Forelimb muscle (tissue), 1 donor: ENCODE data around the gene NCSTN. TPM values are rescaled to one million over a fixed set of nuclear protein-coding genes. Genes with fewer than 3 reads are reported as not detected.
"Not testable (repeated sequence)": the region's sequence is repeated elsewhere in the genome, so short reads cannot be mapped to it uniquely, and the experiment has no call there.

Source experiments
- DNase-seq: peaks from one replicate; pipeline ENCODE4 v3.0.0-alpha.2; 2013; ENCODE audit warnings: low read depth
- polyA plus RNA-seq: library from polyadenylated mRNA; unstranded; fragments of 120-200 nt; gene quantifications from one replicate; pipeline ENCODE4 v1.2.1, GENCODE V29; 2013; ENCODE audit not compliant: insufficient read length

The NCSTN gene
- polyA plus RNA-seq, 1 donor, result 95.4 TPM

DNA sequence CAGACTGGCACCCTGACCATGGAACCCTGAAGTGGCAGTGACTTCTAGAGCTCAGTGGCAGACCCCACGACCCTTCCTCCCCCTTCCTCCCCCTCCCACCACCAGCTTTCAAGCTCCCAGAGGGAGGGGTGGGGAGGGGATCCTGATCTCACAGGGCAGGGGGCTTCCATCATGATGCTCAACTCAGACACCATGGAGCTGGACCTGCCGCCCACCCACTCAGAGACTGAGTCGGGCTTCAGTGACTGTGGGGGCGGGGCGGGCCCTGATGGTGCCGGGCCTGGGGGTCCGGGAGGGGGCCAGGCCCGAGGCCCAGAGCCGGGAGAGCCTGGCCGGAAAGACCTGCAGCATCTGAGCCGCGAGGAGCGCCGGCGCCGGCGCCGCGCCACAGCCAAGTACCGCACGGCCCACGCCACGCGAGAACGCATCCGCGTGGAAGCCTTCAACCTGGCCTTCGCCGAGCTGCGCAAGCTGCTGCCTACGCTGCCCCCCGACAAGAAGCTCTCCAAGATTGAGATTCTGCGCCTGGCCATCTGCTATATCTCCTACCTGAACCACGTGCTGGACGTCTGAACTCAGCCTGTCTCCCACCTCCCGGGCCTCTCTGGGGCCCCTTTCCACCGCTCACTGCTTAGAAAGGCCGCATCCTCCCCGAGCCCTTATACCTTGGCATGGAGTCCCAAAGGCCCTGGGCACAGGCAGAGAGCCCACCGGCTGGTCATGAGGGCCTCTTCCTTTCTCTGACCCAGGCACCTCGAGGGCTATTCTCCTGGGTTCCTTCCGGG lies 27.6 kb downstream of the NCSTN start:
- no peak for DNase-seq

DNA sequence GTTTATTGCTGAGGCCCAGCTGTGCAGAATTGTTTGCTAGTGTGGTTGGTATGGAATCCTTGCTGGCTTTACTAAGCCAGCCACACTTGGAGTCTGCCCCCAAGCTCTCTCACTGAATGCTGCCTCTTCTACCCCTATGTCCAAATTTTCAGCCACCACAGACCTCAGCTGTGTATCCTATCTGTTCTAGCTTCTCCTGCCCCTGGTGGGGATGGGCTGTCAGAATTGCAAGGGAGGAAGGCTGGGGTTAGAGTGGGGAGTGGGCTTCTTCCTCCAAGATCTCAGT lies 28.1 kb downstream of the NCSTN start:
- DNase-seq, result no peak

DNA sequence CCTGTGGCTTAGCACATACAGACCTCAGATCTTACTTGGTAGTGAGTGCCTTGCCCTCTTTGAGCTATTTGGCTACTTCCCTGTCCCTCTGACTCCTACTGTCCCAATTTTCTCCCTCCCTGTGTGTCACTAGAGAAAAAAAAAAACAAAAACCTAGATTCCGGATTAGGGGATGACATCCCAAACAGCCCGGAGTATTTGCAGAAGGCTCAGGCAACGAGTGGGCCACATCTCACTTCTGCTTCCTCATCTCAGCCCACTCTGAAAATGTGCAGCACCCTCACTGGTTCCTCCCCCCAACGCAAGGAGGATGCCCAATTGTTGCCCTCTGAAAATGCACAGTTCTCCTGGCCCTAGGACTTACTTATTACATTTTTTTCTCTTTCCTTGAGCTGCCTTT lies 28.6 kb downstream of the NCSTN start:
- no peak for DNase-seq

DNA sequence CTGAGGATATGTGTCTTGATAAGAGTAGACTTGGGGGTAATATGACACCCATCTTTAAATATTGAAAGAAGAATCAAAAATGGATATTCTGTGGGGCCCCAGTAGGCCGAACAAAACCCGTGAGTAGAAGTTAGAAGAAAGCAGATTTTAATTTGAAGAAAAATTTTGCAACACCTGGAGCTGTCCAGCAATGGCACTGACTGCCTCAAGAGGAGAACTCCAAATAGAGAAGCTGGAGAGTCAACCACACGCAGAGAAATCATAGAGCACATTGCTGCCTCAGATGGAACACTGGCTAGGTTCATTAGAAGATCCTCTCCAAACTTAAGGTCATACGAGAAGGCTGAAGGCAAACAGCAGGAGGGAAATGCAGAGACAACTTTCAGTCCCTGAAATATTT lies 30.5 kb downstream of the NCSTN start:
- no peak for DNase-seq

DNA sequence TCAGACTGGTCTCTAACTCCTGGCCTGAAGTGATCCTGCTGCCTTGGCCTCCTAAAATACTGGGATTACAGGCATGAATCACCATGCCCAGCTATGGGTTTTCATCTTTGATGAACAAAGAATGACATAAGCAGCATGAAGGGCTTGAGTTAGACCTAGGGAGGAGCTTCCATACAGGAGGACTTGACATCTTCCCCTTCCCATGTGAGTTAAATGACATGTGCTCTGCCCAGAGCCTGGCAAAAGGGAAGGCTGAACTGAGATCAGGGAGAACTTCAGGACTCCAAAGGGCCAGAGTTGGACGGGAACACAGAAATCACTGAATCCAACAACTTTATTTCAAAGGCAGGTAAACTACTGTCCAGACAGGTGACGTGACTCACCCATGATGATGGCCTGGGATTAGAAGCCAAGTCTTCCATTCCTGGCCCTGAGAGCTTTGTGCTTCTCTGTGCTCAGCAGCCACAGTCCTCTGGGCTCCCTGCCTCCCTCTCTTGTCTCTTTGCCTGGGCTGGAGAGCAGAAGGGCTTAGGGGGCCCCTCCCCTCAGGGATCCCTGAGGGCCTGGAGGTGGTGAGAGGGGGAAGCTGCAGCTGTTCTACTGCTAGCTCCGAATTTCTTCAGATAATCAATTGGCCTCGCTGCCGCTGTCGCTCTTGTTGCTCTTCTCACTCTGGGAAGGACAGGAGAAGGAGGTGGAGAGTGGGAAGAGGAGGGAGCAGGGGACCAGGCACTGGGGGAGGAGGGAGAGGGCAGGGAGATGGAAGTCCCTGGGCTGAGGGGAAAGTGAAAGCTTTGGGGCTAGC lies 31.3 kb downstream of the NCSTN start:
- no peak for DNase-seq

DNA sequence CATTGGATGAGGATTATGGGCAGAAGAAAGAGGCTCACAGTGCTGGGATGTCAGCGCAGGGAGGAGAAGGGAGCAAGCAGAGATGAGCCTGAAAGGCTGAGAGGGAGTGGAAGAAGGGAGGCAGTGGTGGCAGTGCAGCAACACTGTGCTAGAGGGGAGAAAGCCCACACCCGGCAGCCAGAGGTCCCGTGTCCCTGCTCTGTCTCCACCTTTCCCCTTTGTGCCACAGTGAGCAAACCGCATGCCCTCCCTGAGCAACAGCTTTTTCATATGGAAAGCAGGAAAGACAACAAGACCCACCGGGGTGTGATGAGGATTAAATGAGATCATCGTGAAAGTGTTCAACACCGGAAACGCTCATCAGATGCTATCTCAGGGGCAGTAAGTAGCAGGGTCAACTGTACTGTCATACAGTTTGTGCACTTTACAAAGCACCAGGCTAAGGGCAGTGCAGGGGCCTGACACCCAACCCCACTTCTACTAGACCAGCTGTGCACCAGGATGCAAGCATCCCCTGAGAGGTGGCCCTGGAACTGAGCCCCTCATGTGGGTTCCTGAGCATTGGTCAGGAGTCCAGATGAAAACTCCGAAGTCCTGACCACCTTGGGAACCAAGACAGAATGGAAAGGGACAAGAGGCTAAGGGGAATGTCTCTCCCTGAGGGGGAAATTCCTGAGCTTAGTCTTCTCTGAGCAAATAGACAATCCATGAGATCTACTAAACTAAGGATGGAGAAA lies 32.8 kb downstream of the NCSTN start:
- no peak for DNase-seq

DNA sequence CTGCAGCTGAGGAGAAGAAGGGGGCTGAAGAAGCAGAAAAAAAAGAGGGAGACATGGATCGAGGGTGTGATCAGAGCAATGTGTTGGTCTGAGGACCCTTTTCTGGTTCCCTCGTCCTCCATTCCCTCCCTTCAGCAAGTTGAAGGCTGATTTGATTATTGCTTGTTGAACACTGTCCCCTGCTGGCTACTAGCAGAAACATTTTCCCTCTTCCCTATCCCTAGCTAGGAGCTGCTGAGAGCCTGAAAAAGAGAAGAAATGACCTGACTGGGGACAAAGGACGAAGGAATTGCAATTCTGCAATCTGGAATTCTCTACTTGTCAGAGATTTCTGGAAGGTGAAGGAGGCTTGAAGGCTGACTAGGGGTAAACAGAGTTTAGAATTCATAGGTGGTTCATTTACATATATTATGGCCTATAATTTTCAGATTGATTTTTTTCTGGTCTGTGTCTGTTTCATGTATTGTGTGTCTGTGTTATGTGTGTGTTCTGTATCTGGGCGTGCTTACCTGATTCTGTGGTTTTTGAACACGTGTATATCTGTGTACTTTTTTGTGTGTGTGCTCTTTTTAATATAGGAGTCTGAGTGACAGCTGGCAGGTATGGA lies 33.4 kb downstream of the NCSTN start:
- peak; percentile 50 for DNase-seq

DNA sequence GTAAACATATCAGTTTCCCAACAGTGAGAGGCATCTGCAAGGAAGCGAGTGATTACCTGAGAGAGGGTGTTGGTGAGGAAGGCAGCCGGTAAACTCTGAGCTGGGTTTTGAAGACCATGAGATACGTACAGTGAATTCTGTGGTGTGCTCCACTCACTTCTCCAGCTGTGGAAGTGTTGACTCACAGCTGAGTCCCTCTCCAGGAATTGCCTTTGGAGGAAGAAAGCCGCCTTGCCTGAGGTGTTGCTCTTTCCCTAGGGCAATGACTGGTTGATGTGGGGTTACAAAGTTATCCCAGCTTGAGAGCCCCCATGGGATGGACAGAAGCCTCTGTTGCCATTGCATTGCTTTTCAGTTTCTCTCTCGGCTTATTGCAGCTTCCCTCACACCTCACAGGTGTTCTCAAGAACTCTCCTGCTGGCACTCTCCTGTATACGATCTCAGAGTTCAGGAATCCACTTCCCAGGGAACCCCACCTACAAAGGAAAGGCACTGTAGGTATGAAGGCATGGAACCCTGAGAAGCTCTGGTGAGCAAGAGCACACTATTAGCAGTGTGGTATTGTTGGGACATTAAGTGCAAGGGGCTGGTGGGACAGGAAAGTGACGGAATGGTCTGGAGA lies 34.5 kb downstream of the NCSTN start:
- no peak for DNase-seq

DNA sequence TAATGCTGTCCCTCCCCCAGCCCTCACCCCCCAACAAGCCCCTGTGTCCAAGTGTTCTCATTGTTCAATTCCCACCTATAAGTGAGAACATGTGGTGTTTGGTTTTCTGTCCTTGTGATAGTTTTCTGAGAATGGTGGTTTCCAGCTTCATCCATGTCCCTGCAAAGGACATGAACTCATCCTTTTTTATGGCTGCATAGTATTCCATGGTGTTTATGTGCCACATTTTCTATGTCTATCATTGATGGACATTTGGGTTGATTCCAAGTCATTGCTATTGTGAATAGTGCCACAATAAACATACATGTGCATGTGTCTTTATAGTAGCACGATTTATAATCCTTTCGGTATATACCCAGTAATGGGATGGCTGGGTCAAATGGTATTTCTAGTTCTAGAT lies 41.6 kb downstream of the NCSTN start:
- DNase-seq, result not testable (repeated sequence)

DNA sequence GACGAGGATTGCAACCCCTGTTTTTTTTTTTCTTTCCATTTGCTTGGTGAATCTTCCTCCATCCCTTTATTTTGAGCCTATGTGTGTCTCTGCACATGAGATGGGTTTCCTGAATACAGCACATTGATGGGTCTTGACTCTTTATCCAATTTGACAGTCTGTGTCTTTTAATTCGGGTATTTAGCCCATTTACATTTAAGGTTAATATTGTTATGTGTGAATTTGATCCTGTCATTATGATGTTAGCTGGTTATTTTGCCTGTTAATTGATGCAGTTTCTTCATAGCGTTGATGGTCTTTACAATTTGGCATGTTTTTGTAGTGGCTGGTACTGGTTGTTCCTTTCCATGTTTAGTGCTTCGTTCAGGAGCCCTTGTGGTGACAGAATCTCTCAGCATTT lies 45.2 kb downstream of the NCSTN start:
- DNase-seq, result not testable (repeated sequence)

DNA sequence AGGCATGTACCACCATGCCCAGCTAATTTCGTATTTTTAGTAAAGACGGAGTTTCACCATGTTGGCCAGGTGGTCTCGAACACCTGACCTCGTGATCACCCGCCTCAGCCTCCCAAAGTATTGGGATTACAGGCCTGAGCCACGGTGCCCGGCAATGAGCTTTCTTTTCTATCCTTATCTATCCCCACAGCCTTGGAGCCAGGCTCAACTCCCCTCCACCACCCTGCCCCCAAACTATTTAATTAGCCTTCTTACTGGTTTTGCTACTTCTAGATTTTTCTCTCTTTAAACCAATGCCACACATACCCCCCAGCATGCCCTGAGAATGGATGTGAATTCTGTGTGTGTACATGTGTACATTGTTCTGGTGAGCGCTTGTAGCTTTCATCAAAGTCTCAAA lies 51.5 kb downstream of the NCSTN start:
- DNase-seq, result no peak

DNA sequence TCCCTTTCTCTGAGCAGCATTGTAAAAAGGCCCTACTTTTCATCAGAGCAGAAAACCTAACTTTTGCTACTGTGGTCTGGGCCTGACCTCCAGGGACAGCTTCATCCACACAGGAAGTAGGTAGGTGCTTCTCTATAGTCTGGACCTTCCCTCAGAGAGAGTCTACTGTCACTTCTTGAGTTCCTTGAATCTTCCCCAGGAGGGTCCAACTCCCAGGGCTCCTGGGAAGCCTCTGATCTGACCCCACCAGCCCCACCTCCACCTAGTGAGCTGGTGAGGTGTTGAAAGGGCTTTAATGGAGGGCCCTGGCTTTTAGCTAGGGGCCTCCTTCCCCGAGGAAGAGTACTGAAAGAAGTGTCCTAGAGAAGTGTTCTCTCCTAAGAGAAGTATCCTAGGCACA lies 54.5 kb downstream of the NCSTN start:
- no peak for DNase-seq

DNA sequence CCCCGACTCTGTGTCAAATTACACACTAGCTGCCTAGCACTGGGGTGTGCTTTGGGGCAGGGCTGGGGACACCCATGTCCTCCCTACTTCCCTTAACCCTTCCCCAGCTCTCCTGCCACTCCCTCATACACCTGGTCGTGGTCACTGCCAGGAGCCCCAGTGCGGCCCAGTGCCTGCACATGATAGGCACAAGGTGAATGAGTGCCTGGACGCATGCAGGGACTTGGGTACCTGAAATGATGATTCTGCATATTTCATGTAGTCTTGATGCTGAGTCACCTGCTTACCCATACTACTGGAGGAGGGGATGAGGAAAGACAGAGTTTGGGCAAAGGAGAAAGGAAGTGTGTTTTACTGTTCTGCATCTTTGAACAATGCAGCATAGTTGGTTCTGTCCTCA lies 55.6 kb downstream of the NCSTN start:
- no peak for DNase-seq

DNA sequence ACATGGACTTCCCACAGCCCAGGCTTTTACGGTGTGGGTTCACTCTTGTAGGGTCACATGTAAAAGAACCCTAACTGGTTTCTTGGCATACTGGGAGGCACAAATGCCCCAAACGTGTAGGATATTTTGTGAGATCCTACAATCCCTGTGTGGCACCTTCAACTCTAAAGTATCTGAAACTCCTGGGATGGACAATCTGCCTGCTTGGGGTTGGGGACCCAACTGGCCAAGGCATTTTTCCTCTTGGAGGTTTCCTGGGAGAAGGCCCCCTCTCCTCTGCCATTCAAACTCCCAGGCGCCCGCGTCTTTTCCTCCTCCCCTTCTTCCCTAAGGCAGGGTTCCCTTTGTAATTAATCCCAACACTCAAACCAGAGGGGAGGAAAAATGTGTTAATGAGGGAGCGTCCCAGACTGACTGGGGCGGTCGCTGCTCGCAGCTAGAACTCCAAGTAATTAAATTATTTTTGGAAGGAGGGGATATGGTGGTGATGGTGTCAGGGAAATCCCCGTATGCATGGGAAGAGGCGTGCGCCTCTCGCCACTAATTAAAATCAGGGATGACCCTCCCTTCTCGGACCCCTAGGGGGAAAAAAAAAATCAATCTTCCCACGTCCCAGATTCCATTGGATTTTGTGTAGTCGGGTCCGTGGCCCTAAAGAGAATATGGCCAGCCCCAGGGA lies 56.5 kb downstream of the NCSTN start:
- DNase-seq, result no peak

DNA sequence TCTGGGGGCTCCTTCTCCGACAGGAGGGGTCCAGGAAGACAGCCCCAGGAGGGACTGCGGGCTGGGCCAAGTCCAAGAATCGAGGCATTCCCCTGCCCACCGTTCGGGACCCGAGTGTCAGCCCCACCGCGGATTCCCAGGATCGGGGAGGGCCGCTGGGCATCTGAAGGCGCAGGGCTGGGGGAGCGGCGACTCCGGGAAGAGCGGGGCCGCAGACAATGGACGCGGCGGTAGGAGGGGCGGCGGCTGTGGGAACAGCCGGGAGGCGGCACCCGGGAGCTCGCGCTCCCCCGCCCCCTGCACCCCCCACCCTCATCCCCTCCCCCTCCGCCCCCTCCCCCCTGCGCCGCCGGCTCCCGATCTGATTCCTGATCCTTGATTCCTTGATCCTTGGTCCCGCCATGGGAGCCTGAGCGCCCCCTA lies 57.1 kb downstream of the NCSTN start, which contains the start of gene VANGL2:
VANGL2 (plus strand) TSS at position 342 of the 423 bp plus-strand sequence. CDS start 15,274 bp downstream, outside the sequence.
- no peak for DNase-seq

DNA sequence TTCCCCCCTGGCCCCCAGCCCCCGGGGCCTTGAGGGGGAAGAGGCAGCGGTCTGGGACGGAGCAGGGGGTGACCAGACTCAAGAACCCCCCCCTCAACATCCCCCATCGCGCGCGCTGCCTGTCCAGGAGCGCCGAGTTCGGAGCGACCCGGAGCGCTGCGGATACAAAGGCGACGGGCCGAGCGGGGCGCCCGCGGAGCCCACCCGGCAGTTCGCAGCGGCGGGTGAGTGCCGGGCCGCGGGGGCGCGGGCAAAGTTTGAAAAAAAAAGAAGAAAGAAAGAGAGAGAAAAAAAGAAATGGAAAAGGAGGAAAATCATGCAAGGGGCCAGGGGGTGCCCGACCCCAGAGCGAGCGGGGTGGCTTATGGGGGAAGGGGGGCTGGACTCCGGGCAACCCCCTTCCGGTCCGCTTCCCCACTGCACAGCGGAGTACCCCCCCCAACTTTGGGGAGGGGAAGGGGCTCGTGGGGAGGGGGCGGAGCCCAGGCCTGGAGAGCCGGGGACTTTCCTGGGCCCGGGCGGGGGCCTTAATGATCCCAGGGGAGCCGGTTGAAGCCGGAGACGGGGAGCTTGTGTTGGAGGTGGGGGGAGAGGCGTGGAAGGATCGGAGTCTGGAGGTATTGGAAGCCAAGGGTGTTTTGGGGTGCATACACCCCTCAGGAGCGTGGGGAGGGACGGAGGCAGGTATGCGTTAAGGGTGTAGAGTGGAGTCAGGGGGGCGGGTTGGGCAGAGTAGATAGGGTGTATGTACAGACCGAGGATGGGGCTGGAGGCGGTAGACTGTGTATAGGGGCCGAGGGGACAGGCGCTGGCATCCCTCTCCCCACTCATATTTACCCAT lies 57.7 kb downstream of the NCSTN start:
- no peak for DNase-seq

DNA sequence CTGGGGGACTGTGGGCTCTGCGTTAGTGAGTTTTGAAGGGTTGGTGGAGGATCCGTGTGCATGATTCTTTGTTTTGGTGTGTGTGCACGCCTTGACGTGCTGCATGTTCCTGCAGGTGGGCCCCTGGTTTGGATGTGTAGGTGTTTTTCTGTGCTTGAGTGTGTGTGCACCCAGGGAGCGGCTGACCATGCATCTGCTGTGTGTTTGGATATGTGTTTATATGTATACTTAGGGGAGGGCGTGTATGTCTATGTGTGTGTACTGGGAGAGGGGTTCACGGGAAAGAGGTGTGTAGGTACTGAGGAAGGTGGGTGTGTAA lies 58.3 kb downstream of the NCSTN start:
- DNase-seq, result no peak

DNA sequence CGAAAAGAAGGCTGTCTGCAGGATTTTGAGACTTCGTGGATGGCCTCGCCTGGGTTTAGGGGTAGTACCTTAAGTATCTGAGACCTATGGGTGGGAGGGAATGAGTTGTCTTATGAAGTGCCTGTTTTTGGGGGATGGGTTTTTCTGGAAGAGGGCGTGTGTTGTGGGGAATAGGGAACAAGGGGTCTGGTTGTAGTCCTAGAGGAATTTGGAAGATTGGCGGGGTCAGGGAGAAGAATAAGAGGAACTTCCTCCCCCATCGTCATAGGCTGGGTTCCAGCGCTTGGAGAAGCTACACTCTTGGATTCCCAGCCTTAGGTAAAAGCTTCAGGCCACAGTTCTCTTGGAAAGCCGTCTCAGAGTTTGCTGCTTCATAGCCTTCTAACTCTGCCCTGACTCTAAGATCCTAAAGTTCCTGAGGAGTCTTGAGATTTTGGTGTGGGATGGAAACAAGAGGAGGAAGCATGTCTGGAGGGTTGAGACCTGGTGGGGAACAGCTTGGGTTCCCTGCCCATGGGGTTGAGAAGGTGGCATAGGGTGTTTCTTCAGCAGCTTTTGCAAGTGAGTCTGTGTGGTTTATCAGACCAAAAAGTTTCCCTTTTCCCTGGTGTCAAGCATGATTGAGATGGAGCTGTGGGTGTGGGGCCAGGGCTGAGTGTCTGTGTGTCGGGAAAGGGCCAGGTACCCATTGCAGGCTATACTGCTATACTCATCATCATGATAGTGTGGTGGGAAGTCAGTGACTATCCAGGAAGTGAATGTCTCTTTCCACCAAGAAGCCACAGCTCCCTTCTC lies 59.0 kb downstream of the NCSTN start:
- no peak for DNase-seq

DNA sequence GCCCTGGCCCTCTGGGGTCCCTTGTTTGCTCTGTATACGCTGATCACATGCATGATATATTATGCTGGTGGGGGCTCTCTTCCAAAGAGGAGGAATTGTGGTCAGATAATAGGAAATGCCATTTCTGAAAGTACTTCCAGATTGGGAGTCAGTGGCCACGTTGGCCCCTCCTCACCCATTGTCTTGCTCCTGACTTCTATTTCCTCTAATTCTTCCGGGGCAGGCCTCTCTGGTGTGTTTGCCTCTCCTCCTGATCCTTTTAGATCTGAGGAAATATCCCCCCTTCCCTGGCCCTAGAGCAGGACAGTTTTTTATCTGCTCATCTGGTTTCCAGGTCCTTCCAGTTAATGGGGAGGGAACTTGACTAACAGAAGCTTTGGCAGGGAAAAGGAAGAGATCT lies 60.1 kb downstream of the NCSTN start:
- no peak for DNase-seq

DNA sequence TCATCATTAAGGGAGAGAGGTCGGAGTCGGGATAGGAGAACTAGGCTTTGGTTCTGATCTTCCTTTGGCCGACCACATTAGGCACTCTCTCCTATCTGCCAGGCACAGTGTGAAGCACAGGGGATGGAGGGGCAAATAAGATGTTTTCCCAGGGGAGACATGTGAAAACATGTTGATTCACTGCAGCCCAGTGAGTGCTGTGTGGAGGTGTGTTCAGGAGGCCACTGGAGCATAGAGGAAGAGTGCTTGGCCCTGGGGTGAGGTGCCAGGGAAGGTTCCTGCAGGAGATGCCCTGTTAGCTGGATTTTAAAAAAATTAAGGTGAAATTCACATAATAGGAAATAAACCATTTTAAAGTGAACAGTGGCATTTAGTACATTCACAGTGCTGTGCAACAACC lies 60.9 kb downstream of the NCSTN start:
- DNase-seq, result no peak
